GM12892 (cell line): ENCODE measurements around the gene ATXN2.

ENCODE experiments used
- POLR2A ChIP-seq: IDR thresholded peaks from 2 replicates; pipeline ENCODE4 v1.6.1; 2011; ENCODE audit warnings: low read depth, low read length, control low read depth
- POLR2AphosphoS5 ChIP-seq: IDR thresholded peaks from 2 replicates; pipeline ENCODE4 v1.6.1; 2011; ENCODE audit warnings: low read depth, low read length, control low read depth

DNA sequence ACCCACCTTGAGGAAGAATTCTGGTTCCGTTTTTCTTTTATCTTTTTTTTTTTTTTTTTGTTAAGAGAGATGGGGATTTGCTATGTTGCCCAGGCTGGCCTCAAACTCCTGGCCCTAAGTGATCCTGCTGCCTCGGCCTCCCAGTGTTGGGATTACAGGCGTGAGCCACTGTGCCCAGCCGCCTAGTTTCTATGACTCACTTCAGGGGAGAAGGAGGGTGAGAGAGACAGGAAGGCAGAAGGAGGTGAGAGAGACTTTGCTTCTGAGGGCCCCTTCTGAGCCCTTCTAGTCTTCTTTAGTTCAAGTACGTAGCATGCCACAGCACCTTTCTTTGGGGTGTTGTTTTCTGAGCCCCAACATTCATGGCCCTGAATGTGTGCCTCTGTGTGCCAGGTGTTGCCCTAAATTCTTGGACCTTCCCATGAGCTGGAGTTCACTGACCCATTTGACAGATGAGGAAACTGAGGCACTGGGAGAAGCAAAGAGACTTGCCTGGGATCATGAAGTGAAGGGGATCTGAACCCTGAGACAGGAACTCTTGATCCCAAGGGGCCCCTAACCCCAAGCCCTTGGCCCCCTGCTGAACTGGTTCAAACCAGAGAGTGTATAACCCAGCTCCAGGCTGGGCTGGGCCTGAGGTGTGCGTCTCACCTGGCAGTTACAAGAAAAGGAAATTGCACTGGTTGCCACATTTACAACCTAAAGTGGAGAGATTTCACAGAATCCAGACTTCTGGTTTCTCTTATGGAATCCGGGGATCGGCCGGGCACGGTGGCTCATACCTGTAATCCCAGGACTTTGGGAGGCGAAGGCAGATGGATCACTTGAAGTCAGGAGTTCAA, 172.6 kb downstream of the ATXN2 start:
- no peak for TF ChIP-seq POLR2AphosphoS5
- TF ChIP-seq POLR2A, result no peak
